SH-SY5Y (cell line): ENCODE measurements around the gene NFIB.

Experiments used
- GATA2 ChIP-seq: IDR thresholded peaks from 2 replicates; pipeline ENCODE4 v1.6.1; 2011; ENCODE audit warnings: mild to moderate bottlenecking, low read depth, low read length
- GATA3 ChIP-seq: IDR thresholded peaks from 2 replicates; pipeline ENCODE4 v1.6.1; 2011; ENCODE audit warnings: low read depth, mild to moderate bottlenecking, low read length, moderate library complexity

- TF ChIP-seq GATA2 (no peak), GATA3 (no peak)
Measured at GRCh38 chr9:14349146-14349446, 35.2 kb upstream of the NFIB start.
